ENCODE measurements around the gene CD80. TPM values are rescaled to one million over a fixed set of nuclear protein-coding genes. Genes with fewer than 3 reads are reported as not detected.

CD80 gene
- total and polyA plus RNA-seq, 10 of the 15 experiments (the other 5 are each of a cell fraction or from before 2014, with no cell fraction given): 41.4 to 137 (median 58.1) TPM

DNA sequence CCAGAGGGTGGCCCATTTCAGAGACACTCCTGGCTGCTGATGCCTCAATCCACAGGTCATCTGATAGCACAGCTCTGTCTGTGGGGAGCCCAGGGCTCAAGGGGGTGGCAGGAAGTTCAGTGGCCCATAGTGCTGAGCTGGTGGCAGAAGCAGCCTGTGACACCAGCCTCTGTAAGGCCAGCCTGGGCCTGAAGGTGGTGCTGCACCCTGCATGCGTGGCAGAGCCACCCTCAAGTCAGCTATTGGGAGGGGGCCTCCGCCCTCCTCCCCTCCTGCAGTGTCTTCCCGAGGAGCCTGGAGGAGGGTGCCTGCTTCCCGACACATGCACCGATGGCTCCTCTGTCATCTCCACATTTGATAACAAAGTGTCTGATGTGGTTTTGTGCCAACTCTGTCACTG, 41.3 kb upstream of the CD80 start (continued):
- TF ChIP-seq, protein P1, sequence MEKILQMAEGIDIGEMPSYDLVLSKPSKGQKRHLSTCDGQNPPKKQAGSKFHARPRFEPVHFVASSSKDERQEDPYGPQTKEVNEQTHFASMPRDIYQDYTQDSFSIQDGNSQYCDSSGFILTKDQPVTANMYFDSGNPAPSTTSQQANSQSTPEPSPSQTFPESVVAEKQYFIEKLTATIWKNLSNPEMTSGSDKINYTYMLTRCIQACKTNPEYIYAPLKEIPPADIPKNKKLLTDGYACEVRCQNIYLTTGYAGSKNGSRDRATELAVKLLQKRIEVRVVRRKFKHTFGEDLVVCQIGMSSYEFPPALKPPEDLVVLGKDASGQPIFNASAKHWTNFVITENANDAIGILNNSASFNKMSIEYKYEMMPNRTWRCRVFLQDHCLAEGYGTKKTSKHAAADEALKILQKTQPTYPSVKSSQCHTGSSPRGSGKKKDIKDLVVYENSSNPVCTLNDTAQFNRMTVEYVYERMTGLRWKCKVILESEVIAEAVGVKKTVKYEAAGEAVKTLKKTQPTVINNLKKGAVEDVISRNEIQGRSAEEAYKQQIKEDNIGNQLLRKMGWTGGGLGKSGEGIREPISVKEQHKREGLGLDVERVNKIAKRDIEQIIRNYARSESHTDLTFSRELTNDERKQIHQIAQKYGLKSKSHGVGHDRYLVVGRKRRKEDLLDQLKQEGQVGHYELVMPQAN (conservative IDR thresholded peaks at IDR 0.05): peak; percentile 52; the same call in 1 of the 2 replicates
- no peak for TF ChIP-seq GABPA (IDR thresholded peaks at IDR 0.05; ENCODE audit: low read depth)
- TF ChIP-seq, protein P2, sequence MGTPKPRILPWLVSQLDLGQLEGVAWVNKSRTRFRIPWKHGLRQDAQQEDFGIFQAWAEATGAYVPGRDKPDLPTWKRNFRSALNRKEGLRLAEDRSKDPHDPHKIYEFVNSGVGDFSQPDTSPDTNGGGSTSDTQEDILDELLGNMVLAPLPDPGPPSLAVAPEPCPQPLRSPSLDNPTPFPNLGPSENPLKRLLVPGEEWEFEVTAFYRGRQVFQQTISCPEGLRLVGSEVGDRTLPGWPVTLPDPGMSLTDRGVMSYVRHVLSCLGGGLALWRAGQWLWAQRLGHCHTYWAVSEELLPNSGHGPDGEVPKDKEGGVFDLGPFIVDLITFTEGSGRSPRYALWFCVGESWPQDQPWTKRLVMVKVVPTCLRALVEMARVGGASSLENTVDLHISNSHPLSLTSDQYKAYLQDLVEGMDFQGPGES (IDR thresholded peaks at IDR 0.05): no peak
- peak; percentile 75; the same call in 1 of the 2 replicates for TF ChIP-seq SMC3 (IDR thresholded peaks at IDR 0.05; ENCODE audit: borderline replicate concordance, low read length)
- TF ChIP-seq NBN (IDR thresholded peaks at IDR 0.05): peak; percentile 81; the same call in 1 of the 2 replicates
- peak in 1 of 2 experiments; percentile 16; a peak in 1 of 3 replicates for TF ChIP-seq EGR1 (IDR thresholded peaks at IDR 0.05; ENCODE audit: borderline replicate concordance in 1 of 2, low read depth in 2 of 2, low read length in 2 of 2)
- TF ChIP-seq SIN3A (IDR thresholded peaks at IDR 0.05; ENCODE audit: low read depth, low read length): no peak; the same call in 1 of the 2 replicates
- no peak for TF ChIP-seq NRF1 (conservative IDR thresholded peaks at IDR 0.05; ENCODE audit: low read depth, low read length)
- TF ChIP-seq MEF2B (IDR thresholded peaks at IDR 0.05; ENCODE audit: partially characterized antibody, poor library complexity, severe bottlenecking): peak; percentile 54
- TF ChIP-seq, protein P3, sequence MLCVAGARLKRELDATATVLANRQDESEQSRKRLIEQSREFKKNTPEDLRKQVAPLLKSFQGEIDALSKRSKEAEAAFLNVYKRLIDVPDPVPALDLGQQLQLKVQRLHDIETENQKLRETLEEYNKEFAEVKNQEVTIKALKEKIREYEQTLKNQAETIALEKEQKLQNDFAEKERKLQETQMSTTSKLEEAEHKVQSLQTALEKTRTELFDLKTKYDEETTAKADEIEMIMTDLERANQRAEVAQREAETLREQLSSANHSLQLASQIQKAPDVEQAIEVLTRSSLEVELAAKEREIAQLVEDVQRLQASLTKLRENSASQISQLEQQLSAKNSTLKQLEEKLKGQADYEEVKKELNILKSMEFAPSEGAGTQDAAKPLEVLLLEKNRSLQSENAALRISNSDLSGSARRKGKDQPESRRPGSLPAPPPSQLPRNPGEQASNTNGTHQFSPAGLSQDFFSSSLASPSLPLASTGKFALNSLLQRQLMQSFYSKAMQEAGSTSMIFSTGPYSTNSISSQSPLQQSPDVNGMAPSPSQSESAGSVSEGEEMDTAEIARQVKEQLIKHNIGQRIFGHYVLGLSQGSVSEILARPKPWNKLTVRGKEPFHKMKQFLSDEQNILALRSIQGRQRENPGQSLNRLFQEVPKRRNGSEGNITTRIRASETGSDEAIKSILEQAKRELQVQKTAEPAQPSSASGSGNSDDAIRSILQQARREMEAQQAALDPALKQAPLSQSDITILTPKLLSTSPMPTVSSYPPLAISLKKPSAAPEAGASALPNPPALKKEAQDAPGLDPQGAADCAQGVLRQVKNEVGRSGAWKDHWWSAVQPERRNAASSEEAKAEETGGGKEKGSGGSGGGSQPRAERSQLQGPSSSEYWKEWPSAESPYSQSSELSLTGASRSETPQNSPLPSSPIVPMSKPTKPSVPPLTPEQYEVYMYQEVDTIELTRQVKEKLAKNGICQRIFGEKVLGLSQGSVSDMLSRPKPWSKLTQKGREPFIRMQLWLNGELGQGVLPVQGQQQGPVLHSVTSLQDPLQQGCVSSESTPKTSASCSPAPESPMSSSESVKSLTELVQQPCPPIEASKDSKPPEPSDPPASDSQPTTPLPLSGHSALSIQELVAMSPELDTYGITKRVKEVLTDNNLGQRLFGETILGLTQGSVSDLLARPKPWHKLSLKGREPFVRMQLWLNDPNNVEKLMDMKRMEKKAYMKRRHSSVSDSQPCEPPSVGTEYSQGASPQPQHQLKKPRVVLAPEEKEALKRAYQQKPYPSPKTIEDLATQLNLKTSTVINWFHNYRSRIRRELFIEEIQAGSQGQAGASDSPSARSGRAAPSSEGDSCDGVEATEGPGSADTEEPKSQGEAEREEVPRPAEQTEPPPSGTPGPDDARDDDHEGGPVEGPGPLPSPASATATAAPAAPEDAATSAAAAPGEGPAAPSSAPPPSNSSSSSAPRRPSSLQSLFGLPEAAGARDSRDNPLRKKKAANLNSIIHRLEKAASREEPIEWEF (IDR thresholded peaks at IDR 0.05; ENCODE audit: insufficient replicate concordance, low read depth, low read length): peak; percentile 13
- TF ChIP-seq, protein P4, sequence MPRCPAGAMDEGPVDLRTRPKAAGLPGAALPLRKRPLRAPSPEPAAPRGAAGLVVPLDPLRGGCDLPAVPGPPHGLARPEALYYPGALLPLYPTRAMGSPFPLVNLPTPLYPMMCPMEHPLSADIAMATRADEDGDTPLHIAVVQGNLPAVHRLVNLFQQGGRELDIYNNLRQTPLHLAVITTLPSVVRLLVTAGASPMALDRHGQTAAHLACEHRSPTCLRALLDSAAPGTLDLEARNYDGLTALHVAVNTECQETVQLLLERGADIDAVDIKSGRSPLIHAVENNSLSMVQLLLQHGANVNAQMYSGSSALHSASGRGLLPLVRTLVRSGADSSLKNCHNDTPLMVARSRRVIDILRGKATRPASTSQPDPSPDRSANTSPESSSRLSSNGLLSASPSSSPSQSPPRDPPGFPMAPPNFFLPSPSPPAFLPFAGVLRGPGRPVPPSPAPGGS (IDR thresholded peaks at IDR 0.05; ENCODE audit: borderline replicate concordance, insufficient read depth, low read depth, low read length, poor library complexity, severe bottlenecking): no peak
- peak; percentile 82 for TF ChIP-seq IKZF1 (conservative IDR thresholded peaks at IDR 0.05)
- TF ChIP-seq IRF4 (IDR thresholded peaks at IDR 0.05; ENCODE audit: low read depth, low read length): 0 out of 2 replicates have a peak, but pooled peaks have one; percentile 12
- peak; percentile 65; the same call in 1 of the 2 replicates for TF ChIP-seq CHD2 (IDR thresholded peaks at IDR 0.05; ENCODE audit: borderline replicate concordance, low read depth, low read length)
- TF ChIP-seq, protein P5, sequence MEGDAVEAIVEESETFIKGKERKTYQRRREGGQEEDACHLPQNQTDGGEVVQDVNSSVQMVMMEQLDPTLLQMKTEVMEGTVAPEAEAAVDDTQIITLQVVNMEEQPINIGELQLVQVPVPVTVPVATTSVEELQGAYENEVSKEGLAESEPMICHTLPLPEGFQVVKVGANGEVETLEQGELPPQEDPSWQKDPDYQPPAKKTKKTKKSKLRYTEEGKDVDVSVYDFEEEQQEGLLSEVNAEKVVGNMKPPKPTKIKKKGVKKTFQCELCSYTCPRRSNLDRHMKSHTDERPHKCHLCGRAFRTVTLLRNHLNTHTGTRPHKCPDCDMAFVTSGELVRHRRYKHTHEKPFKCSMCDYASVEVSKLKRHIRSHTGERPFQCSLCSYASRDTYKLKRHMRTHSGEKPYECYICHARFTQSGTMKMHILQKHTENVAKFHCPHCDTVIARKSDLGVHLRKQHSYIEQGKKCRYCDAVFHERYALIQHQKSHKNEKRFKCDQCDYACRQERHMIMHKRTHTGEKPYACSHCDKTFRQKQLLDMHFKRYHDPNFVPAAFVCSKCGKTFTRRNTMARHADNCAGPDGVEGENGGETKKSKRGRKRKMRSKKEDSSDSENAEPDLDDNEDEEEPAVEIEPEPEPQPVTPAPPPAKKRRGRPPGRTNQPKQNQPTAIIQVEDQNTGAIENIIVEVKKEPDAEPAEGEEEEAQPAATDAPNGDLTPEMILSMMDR (IDR thresholded peaks at IDR 0.05 in 2 of 3, conservative IDR thresholded peaks at IDR 0.05 in 1 of 3; ENCODE audit: control insufficient read depth in 2 of 3, extremely low read depth in 1 of 3, insufficient read depth in 1 of 3, low read depth in 3 of 3, low read length in 3 of 3): peak; percentile 88 to 96 (median 91); a peak in 5 of 6 replicates
- no peak for TF ChIP-seq JUNB (IDR thresholded peaks at IDR 0.05)
- 0 out of 2 replicates have a peak, but pooled peaks have one; percentile 57 for TF ChIP-seq TBL1XR1 (IDR thresholded peaks at IDR 0.05; ENCODE audit: low read depth, low read length)
- TF ChIP-seq MXI1 (IDR thresholded peaks at IDR 0.05; ENCODE audit: low read depth, low read length): peak; percentile 54
